Heart right ventricle (tissue), 16 donors: ENCODE measurements around the gene KCTD10. TPM values are rescaled to one million over a fixed set of nuclear protein-coding genes. Genes with fewer than 3 reads are reported as not detected.
"Not testable (repeated sequence)": the region's sequence is repeated elsewhere in the genome, so short reads cannot be mapped to it uniquely, and the experiment has no call there.

Experiments used
- ATAC-seq, 8 donors: fragments of 200-7000 bp; cut with Tn5 transposase; one replicate each; pipeline ENCODE4 v1.9.1; 2020; ENCODE audit warnings: mild to moderate bottlenecking in 8 of 8, moderate library complexity in 8 of 8, moderate number of reproducible peaks in 1 of 8
- DNase-seq, 2 donors: peaks; one replicate each; pipeline ENCODE4 v3.0.0-alpha.2; 2020
- H3K27ac ChIP-seq, 10 donors: fragments of 200-600 bp; sonication (generic) in 2 of 10; one replicate each; pipeline versions ENCODE4 v1.5.0 to v1.8.0; 2020 to 2022; ENCODE audit warnings: mild to moderate bottlenecking in 3 of 10
- H3K27me3 ChIP-seq, 7 donors: fragments of 200-600 bp; one replicate each; pipeline ENCODE4 v1.8.0; 2021 to 2022; ENCODE audit warnings: mild to moderate bottlenecking in 2 of 7
- H3K36me3 ChIP-seq, 9 donors: fragments of 200-600 bp; sonication (generic) in 1 of 9; one replicate each; pipeline versions ENCODE4 v1.5.0 to v1.8.0; 2020 to 2022; ENCODE audit warnings: mild to moderate bottlenecking in 2 of 9
- H3K4me1 ChIP-seq, 9 donors: fragments of 200-600 bp; sonication (generic) in 1 of 9; one replicate each; pipeline versions ENCODE4 v1.5.0 to v1.8.0; 2020 to 2022; ENCODE audit warnings: mild to moderate bottlenecking in 4 of 9
- H3K4me3 ChIP-seq, 10 donors: fragments of 200-600 bp; sonication (generic) in 2 of 10; one replicate each; pipeline versions ENCODE4 v1.5.0 to v1.8.0; 2020 to 2022; ENCODE audit warnings: mild to moderate bottlenecking in 7 of 10, moderate library complexity in 2 of 10
- H3K9me3 ChIP-seq, 11 donors: fragments of 200-600 bp in 10 of 11; sonication (generic) in 2 of 11; one replicate each; pipeline versions ENCODE4 v1.5.0 to v1.8.0; 2013 to 2022; ENCODE audit warnings: mild to moderate bottlenecking in 2 of 11, control low read depth in 1 of 11, moderate library complexity in 1 of 11
- WGBS, 2 donors: extraction: QIAGEN DNeasy Blood & Tissue Kit; methylation state at CpG; one replicate each; pipeline ENCODE4 v1.1.7; 2013; ENCODE audit warnings: inconsistent platforms in 1 of 2; 5-methylcytosine and 5-hydroxymethylcytosine counted together
- intact Hi-C, 10 donors: fragments of 100-400 bp; cut with DNase I; formaldehyde crosslinking; loops; one replicate each; pipeline versions ENCODE4 v1.11.1 to v1.14.2; 2022
- polyA plus RNA-seq, 2 donors: library from polyadenylated mRNA; stranded (reverse); fragments of 200-250 nt; gene quantifications; one replicate each; pipeline ENCODE4 v1.2.3, GENCODE V29; 2013
- total RNA-seq, 10 donors: library from RNA; stranded (reverse); fragmentation: NEBNext Ultra II Directional in 3 of 10; extraction: Animal tissue kit (Norgen Biotek cat#: 25700) in 3 of 10; gene quantifications; one replicate each; pipeline versions ENCODE4 v1.2.1 to v1.2.4, GENCODE V29; 2021 to 2023
- TF ChIP-seq, protein P1 (sequence below), 9 donors: fragments of 200-600 bp; sonication (generic) in 2 of 9; IDR thresholded peaks; one replicate each; pipeline versions ENCODE4 v1.5.0 to v1.8.0; 2021 to 2022; ENCODE audit warnings: antibody characterized with exemption in 9 of 9, mild to moderate bottlenecking in 5 of 9, moderate library complexity in 1 of 9
- donor health status: Arrhythmogenic right ventricular cardiomyopathy.
- donor health status: ischemic (EF 13 %, LVEDD 7.1; RV severe dilation, severe dysfunction).
- donor health status: healthy with polysubstance abuse.
- donor health status: DM: no; HTN: yes; CAD: no.
- donor health status: DM: no; HTN: no; CAD: no.
- donor health status: ischemic (EF 25% LVEDD 6.9; RV normal size, moderate dysfunction).
- donor health status: ischemic (EF 25% LVEDD 5.7; RV mildly dilated, moderate dysfunction).
- donor health status: healthy.
- donor health status: DM: yes; HTN: yes; CAD: no.
- donor health status: Ischemic cardiomyopathy.
- donor health status: ischemic (EF 35%, LVEDD 5.7; RV mildly dilated, moderate dysfunction).
- donor health status: nonischemic (EF 11% LVEDD 7.7; RV severe dilation, severe dysfunction).
- donor health status: DM: yes; HTN: yes; CAD: no.
- donor health status: PGD.
- donor health status: ischemic (EF 29% LVEDD 5.4; RV normal size, mild dysfunction).
- donor health status: nonischemic (EF 23%, LVEDD 6.1; RV moderate dilation, normal function).

The KCTD10 gene
- total and polyA plus RNA-seq, 12 donors = 13.6 to 64.9 (median 31.9) TPM

DNA sequence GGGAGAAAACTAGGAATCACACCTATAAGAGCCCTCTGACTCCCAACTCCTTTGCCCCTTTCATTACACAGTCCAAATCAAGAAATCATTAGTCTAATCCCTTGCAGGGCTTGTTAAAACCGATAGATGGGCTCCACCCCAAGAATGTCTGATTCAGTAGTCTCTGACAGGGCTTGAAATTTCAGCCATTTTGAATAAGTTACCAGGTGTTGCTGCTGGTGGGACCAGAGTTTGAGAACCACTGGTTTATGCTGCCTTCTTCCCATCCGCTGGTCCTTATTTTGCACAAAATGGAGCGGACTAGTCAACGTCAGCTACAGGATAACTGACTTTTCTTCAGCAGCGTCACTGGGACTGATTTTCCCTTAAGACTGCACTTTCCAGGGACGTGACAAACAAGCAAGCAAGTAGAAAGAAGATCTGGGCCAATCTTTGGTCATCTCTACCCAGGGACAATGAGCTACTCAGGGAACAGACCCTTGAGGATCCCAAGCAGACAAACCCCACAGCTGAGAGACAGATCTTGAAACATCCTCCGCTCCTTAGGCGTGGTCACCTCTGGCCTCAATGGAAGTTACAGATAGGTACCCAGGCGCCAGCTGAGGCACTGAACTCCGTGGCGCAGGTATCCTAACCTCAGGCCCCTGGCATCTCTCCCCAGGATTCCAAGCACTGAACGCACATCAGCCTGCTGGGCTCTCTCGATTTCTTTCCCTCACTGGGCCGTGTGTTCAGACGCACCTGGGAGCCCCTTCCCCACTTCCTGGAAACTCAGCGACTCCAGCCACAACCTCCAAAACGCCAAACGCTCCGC is 900 bp downstream of the KCTD10 start:
- Histone ChIP-seq H3K4me1 (peaks cover 8 to 74% (median 63%) of the 10 kb centered on the region in 9 donors), H3K27me3 (no peaks in the 10 kb centered on the region), H3K4me3 (peak overlapping the region; percentile 73 to 99 (median 88)), H3K36me3 (peaks cover 0 to 32% (median 2%) of the 10 kb centered on the region in 9 donors), H3K9me3 (no peaks in the 10 kb centered on the region), H3K27ac (peak overlapping the region in 9 of 10 donors; percentile 96 to 100 (median 98))
- intact Hi-C loops = loop anchor here in 9 of 10 donors (2.0 to 5.0 kb wide), 4 partner anchors 39 to 47 kb away; no protein-coding TSS in a partner anchor
- DNase-seq (no peak), ATAC-seq (peak in 2 of 8 donors; percentile 2 to 6)
- 14% methylated on average over 19 of the region's 19 CpGs for WGBS, 2 donors
- TF ChIP-seq, protein P1, sequence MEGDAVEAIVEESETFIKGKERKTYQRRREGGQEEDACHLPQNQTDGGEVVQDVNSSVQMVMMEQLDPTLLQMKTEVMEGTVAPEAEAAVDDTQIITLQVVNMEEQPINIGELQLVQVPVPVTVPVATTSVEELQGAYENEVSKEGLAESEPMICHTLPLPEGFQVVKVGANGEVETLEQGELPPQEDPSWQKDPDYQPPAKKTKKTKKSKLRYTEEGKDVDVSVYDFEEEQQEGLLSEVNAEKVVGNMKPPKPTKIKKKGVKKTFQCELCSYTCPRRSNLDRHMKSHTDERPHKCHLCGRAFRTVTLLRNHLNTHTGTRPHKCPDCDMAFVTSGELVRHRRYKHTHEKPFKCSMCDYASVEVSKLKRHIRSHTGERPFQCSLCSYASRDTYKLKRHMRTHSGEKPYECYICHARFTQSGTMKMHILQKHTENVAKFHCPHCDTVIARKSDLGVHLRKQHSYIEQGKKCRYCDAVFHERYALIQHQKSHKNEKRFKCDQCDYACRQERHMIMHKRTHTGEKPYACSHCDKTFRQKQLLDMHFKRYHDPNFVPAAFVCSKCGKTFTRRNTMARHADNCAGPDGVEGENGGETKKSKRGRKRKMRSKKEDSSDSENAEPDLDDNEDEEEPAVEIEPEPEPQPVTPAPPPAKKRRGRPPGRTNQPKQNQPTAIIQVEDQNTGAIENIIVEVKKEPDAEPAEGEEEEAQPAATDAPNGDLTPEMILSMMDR (IDR thresholded peaks at IDR 0.05) = no peak

DNA sequence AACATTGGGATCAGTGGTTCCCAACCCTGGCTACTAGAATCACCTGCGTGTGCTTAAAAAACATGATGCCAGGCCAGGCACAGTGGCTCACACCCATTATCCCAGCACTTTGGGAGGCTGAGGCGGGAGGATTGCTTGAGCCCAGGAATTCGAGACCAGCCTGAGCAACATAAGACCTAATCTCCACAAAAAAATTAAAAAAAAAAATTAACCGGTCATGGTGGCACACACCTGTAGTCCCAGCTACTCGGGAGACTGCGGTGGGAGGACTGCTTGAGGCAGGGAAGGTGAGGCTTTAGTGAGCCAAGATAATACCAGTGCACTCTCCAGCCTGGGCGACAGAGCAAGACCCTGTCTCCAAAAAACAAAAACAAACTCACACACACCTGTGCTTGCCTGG is 2.0 kb downstream of the KCTD10 start:
- DNase-seq = no peak
- intact Hi-C loops = loop anchor here in 4 of 10 donors (5.0 kb wide), 2 partner anchors 38 to 43 kb away; no protein-coding TSS in a partner anchor
- WGBS, 2 donors = 90 to 93% methylated on average over 7 of the region's 7 CpGs

DNA sequence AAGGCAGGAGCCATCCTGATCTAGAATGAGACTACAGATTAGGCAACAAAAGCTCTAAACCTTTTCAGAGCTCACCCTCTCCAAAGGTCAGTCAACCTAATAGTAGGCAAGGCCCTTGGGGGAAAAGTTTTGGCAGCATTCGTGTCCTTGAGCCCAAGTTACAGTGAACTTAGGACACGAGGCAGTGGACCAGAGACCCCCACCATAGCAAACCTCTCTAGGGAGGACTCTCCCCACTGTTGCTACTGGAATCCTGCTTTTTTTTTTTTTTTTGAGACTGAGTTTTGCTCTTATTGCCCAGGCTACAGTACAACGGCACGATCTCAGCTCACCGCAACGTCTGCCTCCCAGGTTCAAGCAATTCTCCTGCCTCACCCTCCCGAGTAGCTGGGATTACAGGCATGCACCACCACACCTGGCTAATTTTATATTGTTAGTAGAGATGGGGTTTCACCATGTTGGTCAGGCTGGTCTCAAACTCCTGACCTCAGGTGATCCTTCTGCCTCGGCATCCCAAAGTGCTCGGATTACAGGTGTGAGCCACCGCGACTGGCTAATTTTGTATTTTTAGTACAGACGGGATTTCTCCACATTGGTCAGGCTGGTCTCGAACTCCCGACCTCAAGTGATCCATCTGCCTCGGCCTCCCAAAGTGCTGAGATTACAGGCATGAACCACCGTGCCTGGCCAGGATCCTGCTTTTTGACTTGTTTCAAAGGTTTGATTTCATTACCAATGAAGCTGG is 3.4 kb downstream of the KCTD10 start:
- H3K4me3 ChIP-seq, ATAC-seq, DNase-seq, H3K27me3 ChIP-seq, H3K9me3 ChIP-seq: not testable (repeated sequence)
- 90 to 91% methylated on average over 16 of the region's 16 CpGs for WGBS, 2 donors
- peaks cover 8 to 82% (median 67%) of the 10 kb centered on the region in 9 donors for H3K4me1 ChIP-seq
- H3K36me3 ChIP-seq = peaks cover 0 to 57% (median 10%) of the 10 kb centered on the region in 9 donors
- H3K27ac ChIP-seq = peak overlapping the region in 5 of 10 donors; percentile 1 to 96 (median 36)
- intact Hi-C loops = loop anchor here in 1 of 10 donors (5.0 kb wide), 1 partner anchor 41 kb away; no protein-coding TSS in a partner anchor

More for the DNA sequence above, 2.0 kb downstream of the KCTD10 start:
- peak overlapping the region in 3 of 10 donors; percentile 87 to 99 (median 94) for H3K4me3 ChIP-seq
- TF ChIP-seq, protein P1 (IDR thresholded peaks at IDR 0.05) = no peak
- no peaks in the 10 kb centered on the region for H3K9me3 ChIP-seq
- H3K36me3 ChIP-seq = peaks cover 0 to 43% (median 2%) of the 10 kb centered on the region in 9 donors
- peak overlapping the region in 3 of 10 donors; percentile 5 to 100 (median 96) for H3K27ac ChIP-seq
- no peaks in the 10 kb centered on the region for H3K27me3 ChIP-seq
- peaks cover 8 to 84% (median 74%) of the 10 kb centered on the region in 9 donors for H3K4me1 ChIP-seq
- no peak for ATAC-seq

DNA sequence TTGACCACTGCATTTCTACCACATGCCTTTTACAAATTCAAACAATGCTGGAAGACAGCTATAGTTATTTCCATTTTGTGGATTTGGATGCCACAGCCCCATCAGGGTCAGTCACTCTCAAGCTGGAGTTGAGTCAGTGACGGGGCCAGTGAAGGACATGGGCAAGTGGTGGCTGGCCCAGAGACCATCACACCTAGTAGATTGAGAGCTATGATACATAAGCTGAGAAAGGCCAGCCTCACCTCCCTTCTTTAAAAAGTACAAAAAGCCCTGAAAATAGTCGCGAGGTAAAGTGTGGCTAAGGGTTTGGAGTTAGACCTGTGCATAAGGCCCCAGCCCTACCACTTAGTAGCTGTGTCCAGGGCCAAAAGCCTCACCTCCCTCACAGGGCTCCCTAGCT is 4.1 kb downstream of the KCTD10 start:
- H3K27ac ChIP-seq = peak overlapping the region in 5 of 10 donors; percentile 1 to 43 (median 36)
- no peaks in the 10 kb centered on the region for H3K9me3 ChIP-seq
- H3K4me1 ChIP-seq = peaks cover 8 to 82% (median 65%) of the 10 kb centered on the region in 9 donors
- TF ChIP-seq, protein P1 (IDR thresholded peaks at IDR 0.05) = no peak
- peaks cover 0 to 64% (median 10%) of the 10 kb centered on the region in 9 donors for H3K36me3 ChIP-seq
- H3K27me3 ChIP-seq = no peaks in the 10 kb centered on the region
- H3K4me3 ChIP-seq = no peak overlapping the region
- WGBS, 2 donors = 80 to 89% methylated on average over 3 of the region's 3 CpGs
- no peak for ATAC-seq
- intact Hi-C loops = loop anchor here in 1 of 10 donors (5.0 kb wide), 1 partner anchor 41 kb away; no protein-coding TSS in a partner anchor
- DNase-seq = no peak
